K562 (cell line): ENCODE data around the gene PTPN7. TPM values are rescaled to one million over a fixed set of nuclear protein-coding genes. Genes with fewer than 3 reads are reported as not detected.

ENCODE experiments used
- ATF1 ChIP-seq, 2 experiments: fragments of 450-650 bp in 1 of 2; IDR thresholded peaks; 2 replicates each; pipeline ENCODE4 v1.6.1; 2016; ENCODE audit warnings: missing compliant biosample characterization in 1 of 2, missing genetic modification characterization in 1 of 2
- DEAF1 ChIP-seq: fragments of 450-650 bp; formaldehyde crosslinking; IDR thresholded peaks from 2 replicates; pipeline ENCODE4 v1.4.0; 2020; ENCODE audit warnings: mild to moderate bottlenecking, moderate library complexity
- ELK3 ChIP-seq: fragments of 450-650 bp; formaldehyde crosslinking; IDR thresholded peaks from 2 replicates; pipeline ENCODE4 v1.4.0; 2020; ENCODE audit warnings: mild to moderate bottlenecking
- FOS ChIP-seq: IDR thresholded peaks from 3 replicates; pipeline ENCODE4 v1.6.1; 2011; ENCODE audit not compliant: insufficient read length; ENCODE audit errors: extremely low read depth
- HNRNPUL1 ChIP-seq: fragments of 200-400 bp; formaldehyde crosslinking; IDR thresholded peaks from 2 replicates; pipeline ENCODE4 v1.6.1; 2017; ENCODE audit warnings: low read length
- KAT7 ChIP-seq: sonication (generic); formaldehyde crosslinking; IDR thresholded peaks from 2 replicates; pipeline ENCODE4 v1.8.0; 2022; ENCODE audit warnings: missing genetic modification reagents, mild to moderate bottlenecking, borderline replicate concordance
- MTF1 ChIP-seq: fragments of 250-450 bp; sonication (Bioruptor Pico); IDR thresholded peaks from 2 replicates; pipeline ENCODE4 v1.9.0; 2021; ENCODE audit warnings: moderate library complexity, mild to moderate bottlenecking, inconsistent platforms, borderline replicate concordance
- PBX2 ChIP-seq, 2 experiments: IDR thresholded peaks in 1 of 2; conservative IDR thresholded peaks in 1 of 2; 2 replicates each; pipeline ENCODE4 v1.6.1; 2016; ENCODE audit warnings: low read depth in 2 of 2, mild to moderate bottlenecking in 1 of 2, missing compliant biosample characterization in 1 of 2, missing genetic modification characterization in 1 of 2, moderate library complexity in 1 of 2
- POU5F1 ChIP-seq: fragments of 150-350 bp; IDR thresholded peaks from 2 replicates; pipeline ENCODE4 v1.6.1; 2014; ENCODE audit warnings: borderline replicate concordance, low read length, low read depth, mild to moderate bottlenecking; ENCODE audit not compliant: partially characterized antibody
- PYGO2 ChIP-seq: fragments of 450-650 bp; IDR thresholded peaks from 2 replicates; pipeline ENCODE4 v1.6.1; 2016; ENCODE audit warnings: mild to moderate bottlenecking, missing genetic modification characterization, moderate library complexity, missing compliant biosample characterization
- RNF2 ChIP-seq: sonication (generic); IDR thresholded peaks from 2 replicates; pipeline ENCODE4 v1.6.1; 2016
- SP1 ChIP-seq: sonication (generic); formaldehyde crosslinking; IDR thresholded peaks from 2 replicates; pipeline ENCODE4 v1.8.1; 2022; ENCODE audit warnings: mild to moderate bottlenecking, missing genetic modification reagents
- TFE3 ChIP-seq: fragments of 450-650 bp; formaldehyde crosslinking; IDR thresholded peaks from 2 replicates; pipeline ENCODE4 v1.4.0; 2020; ENCODE audit warnings: mild to moderate bottlenecking, mixed read lengths
- UBTF ChIP-seq, 2 experiments: IDR thresholded peaks; 2 replicates each; pipeline ENCODE4 v1.6.1; 2012; ENCODE audit warnings: improper control_type of control experiment in 2 of 2, low read depth in 2 of 2, low read length in 2 of 2, borderline replicate concordance in 1 of 2
- ZNF511 ChIP-seq: sonication (generic); formaldehyde crosslinking; IDR thresholded peaks from 2 replicates; pipeline ENCODE4 v1.8.0; 2022; ENCODE audit warnings: mild to moderate bottlenecking, missing genetic modification reagents
- polyA plus RNA-seq, 8 experiments: library from polyadenylated mRNA; depleted of rRNA in 4 of 8; stranded (reverse) in 5 of 8; unstranded in 3 of 8; fragments of >200 nt; fragmentation: Nextera tagmentation in 2 of 8; fragmentation: Illumina TruSeq in 1 of 8; extraction: Ambion mirVana in 2 of 8; extraction: Trizol in 1 of 8; gene quantifications; 2 replicates each; pipeline versions ENCODE4 v1.2.1 to v1.2.3, GENCODE V29; 2011 to 2014; ENCODE audit warnings: inconsistent platforms in 1 of 8, missing spikeins in 1 of 8
- total RNA-seq, 7 experiments: library from RNA; depleted of rRNA in 6 of 7; stranded (reverse); fragments of >200 nt in 6 of 7; fragmentation: Illumina TruSeq in 2 of 7; extraction: Trizol in 2 of 7; gene quantifications; 2 replicates each; pipeline versions ENCODE4 v1.2.1 to v1.2.3, GENCODE V29; 2011 to 2021; ENCODE audit warnings: low replicate concordance in 1 of 7

PTPN7 gene
- total and polyA plus RNA-seq, 9 of the 15 experiments (the other 6 are each of a cell fraction or from before 2014, with no cell fraction given), result 18.7 to 144 (median 120) TPM

- TF ChIP-seq UBTF (IDR thresholded peaks at IDR 0.05; ENCODE audit: borderline replicate concordance in 1 of 2, low read depth in 2 of 2, low read length in 2 of 2) (peak; percentile 41 to 50; a peak in 1 of 4 replicates), FOS (no peak), ATF1 (CRISPR knock-in tag; IDR thresholded peaks at IDR 0.05) (no peak), ATF1 (tag; IDR thresholded peaks at IDR 0.05) (no peak), HNRNPUL1 (no peak), POU5F1 (no peak), PBX2 (CRISPR knock-in tag; IDR thresholded peaks at IDR 0.05; ENCODE audit: low read depth) (0 out of 2 replicates have a peak, but pooled peaks have one; percentile 22), PBX2 (tag; conservative IDR thresholded peaks at IDR 0.05; ENCODE audit: low read depth) (no peak), DEAF1 (CRISPR knock-in tag) (no peak), ZNF511 (no peak; the same call in 1 of the 2 replicates), TFE3 (CRISPR knock-in tag) (no peak), RNF2 (0 out of 2 replicates have a peak, but pooled peaks have one; percentile 21), ELK3 (CRISPR knock-in tag) (no peak), KAT7 (CRISPR knock-in tag) (peak; percentile 3; the same call in 1 of the 2 replicates), MTF1 (CRISPR knock-in tag) (no peak), PYGO2 (tag) (no peak), SP1 (CRISPR knock-in tag) (0 out of 2 replicates have a peak, but pooled peaks have one; percentile 32)
Measured at GRCh38 chr1:202143011-202143767, 17.2 kb downstream of the PTPN7 start (continued).
